ACC112 (cell line): Measurements from ENCODE around the gene MUC4.
"Not testable (repeated sequence)": the region's sequence is repeated elsewhere in the genome, so short reads cannot be mapped to it uniquely, and the experiment has no call there.

ENCODE experiments used
- H2AFZ ChIP-seq: fragments of 200-600 bp; sonication (generic); one replicate; pipeline ENCODE4 v1.6.0; 2017; ENCODE audit warnings: antibody characterized with exemption, low read length; ENCODE audit not compliant: unreplicated experiment
- H3K27ac ChIP-seq: fragments of 200-600 bp; sonication (generic); 2 replicates; pipeline ENCODE4 v1.5.1; 2014; ENCODE audit warnings: low read depth, mild to moderate bottlenecking, antibody characterized with exemption, low read length, moderate library complexity
- H3K27me3 ChIP-seq: fragments of 200-600 bp; sonication (generic); 2 replicates; pipeline ENCODE4 v1.6.1; 2014; ENCODE audit warnings: mild to moderate bottlenecking, antibody characterized with exemption, low read length, moderate library complexity, mixed read lengths; ENCODE audit not compliant: insufficient read depth
- H3K36me3 ChIP-seq: fragments of 200-600 bp; sonication (generic); 2 replicates; pipeline ENCODE4 v1.6.1; 2016; ENCODE audit warnings: mild to moderate bottlenecking, antibody characterized with exemption, low read length, moderate library complexity, mixed read lengths; ENCODE audit not compliant: insufficient read depth
- H3K4me1 ChIP-seq: fragments of 200-600 bp; sonication (generic); one replicate; pipeline ENCODE4 v1.6.1; 2016; ENCODE audit warnings: low read length, mixed read lengths; ENCODE audit not compliant: insufficient read depth, unreplicated experiment, control insufficient read depth
- H3K4me3 ChIP-seq: fragments of 200-600 bp; sonication (generic); 2 replicates; pipeline ENCODE4 v1.5.1; 2014; ENCODE audit warnings: mild to moderate bottlenecking, low read depth, low read length
- H3K79me2 ChIP-seq: fragments of 200-600 bp; sonication (generic); one replicate; pipeline ENCODE4 v1.6.0; 2016; ENCODE audit warnings: low read length; ENCODE audit not compliant: control insufficient read depth, unreplicated experiment, insufficient read depth

The MUC4 gene

DNA sequence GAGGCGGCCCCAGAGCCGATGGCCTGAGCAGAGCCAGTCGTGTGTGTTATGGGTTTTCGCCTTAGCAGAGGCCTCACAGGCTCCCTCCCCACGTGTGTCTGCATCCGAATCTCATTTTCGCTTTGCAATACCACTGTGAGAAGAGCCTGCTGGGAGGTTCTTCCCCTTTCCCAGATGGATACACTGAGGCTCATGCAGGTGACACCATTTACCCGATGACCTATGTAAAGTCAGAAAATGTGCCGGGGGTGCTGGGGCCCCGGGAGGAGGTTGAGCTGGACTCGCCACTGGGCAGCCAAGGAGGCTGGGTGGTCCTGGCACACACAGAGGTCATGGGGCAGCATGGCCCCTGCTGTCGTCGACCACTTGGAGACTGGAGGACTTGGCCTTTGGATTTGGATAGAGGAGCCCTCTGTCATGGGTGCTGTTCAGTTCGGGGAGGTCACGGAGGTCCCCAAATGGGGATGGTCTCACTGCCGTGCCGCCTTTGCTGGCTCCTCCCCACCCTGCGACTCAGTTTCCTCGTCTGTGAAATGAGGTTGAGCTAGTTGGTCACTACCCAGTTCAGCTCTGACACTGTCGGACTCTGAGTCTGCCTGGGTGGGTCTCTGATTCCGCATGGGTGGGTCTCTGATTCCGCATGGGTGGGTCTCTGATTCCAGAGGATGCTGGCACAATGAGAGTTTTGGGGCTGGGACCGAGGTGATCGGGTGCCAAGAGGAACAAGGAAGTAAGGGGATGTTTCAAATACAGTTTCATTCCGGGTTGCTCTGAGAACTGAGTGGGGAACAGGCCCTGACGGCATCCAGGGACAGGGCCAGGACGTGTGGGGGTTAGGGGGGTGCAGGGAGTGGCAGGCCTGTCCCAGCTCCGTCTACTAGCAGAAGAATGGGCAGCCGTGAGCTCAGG, 23.2 kb upstream of the MUC4 start:
- H3K36me3 ChIP-seq: no peaks in the 10 kb centered on the region
- no peaks in the 10 kb centered on the region for H3K4me1 ChIP-seq
- H3K27ac ChIP-seq: no peak overlapping the region
- H2AFZ ChIP-seq: no peak overlapping the region
- no peaks in the 10 kb centered on the region for H3K79me2 ChIP-seq
- H3K27me3 ChIP-seq: peaks cover 13% of the 10 kb centered on the region; the same call in 1 of the 2 replicates
- no peak overlapping the region for H3K4me3 ChIP-seq

DNA sequence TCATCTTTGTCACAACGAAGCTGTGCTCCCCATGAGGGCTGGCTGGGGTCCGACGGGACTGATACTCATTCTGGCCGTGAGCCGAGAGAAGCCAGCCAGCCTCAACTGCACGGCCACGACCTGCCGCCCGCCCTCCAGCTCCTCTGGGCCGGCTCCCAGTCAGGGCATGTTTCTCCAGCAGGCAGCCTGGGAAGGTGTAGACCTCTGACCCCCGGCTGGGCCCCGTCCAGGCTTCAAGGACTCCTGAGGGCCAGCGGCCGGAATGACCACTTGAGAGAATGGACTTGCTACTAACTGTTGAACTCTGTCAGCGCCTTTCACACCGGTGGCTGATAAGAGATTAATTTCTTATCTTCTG, 18.1 kb upstream of the MUC4 start:
- no peaks in the 10 kb centered on the region for H3K36me3 ChIP-seq
- no peak overlapping the region for H2AFZ ChIP-seq
- no peaks in the 10 kb centered on the region for H3K79me2 ChIP-seq
- no peaks in the 10 kb centered on the region for H3K4me1 ChIP-seq
- H3K27me3 ChIP-seq: peaks cover 16% of the 10 kb centered on the region; the same call in 1 of the 2 replicates
- no peak overlapping the region for H3K27ac ChIP-seq
- no peak overlapping the region for H3K4me3 ChIP-seq

DNA sequence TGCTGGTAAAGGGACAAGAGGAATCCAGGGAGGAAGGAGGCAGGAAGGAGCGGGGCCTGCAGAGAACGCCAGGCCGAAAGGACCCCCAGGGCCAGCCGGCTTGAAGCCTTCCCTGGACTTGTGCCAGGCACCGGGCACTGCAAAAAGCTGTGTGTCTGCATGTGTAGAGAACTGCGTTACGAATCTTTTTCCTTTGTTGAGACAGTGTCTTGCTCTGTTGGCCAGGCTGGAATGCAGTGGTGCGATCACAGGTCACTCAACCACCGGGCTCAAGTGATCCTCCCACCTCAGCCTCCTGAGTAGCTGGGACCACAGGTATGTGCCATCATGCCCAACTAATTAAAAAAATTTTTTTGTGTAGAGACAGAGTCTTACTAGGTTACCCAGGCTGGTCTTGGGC, 17.0 kb upstream of the MUC4 start:
- H3K79me2 ChIP-seq: no peaks in the 10 kb centered on the region
- no peak overlapping the region for H3K27ac ChIP-seq

DNA sequence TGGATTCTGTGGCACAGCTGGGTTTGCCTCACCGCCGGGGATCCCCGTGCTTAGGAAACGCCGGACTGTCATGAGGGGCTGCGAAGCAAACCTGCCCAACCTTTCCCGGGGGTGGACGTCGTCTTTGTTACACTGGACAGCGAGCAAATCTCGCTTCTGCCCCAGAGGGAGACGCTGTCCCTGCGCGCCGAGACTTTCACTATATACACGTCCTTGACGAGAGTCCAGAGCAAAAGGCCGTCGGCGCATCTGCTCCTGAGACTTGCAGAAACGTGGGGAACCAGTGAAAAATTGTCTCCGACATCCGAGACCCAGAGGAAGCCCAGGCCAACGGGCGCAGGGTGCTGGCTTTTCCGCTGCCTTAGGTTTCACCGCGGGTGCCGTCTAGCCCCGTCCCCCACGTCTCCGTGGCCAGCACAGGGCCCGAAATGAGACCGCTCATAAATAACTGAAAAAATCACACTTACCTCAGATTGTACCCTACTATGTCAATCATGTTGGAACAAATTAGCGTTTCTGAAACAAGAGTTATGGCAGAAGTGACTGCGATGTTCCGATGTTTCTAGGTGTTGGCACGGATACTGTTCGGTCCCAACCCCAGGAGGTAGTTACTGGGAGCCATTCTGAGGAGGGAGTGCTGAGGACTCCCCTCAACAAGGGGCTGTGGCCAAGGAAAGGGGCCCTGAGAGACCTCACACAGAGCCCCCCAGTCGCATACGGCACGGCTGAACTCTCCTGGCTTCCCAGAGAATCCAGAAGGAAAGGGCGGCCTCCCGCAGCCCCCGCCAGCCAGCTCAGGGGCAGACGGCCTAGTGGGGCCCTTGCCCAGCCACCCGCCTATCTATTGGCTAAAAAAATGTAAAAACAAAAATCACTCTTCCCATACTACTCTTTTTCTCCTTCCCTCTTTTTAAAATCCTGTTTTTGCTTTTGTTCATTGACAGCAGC, 14.4 kb upstream of the MUC4 start:
- no peaks in the 10 kb centered on the region for H3K79me2 ChIP-seq
- H3K4me3 ChIP-seq: no peak overlapping the region
- no peak overlapping the region for H3K27ac ChIP-seq
- H2AFZ ChIP-seq: no peak overlapping the region
- H3K36me3 ChIP-seq: no peaks in the 10 kb centered on the region
- H3K27me3 ChIP-seq: peaks cover 14% of the 10 kb centered on the region
- no peaks in the 10 kb centered on the region for H3K4me1 ChIP-seq

More for the DNA sequence above, 17.0 kb upstream of the MUC4 start:
- no peak overlapping the region for H3K4me3 ChIP-seq
- peaks cover 18% of the 10 kb centered on the region for H3K27me3 ChIP-seq
- no peak overlapping the region for H2AFZ ChIP-seq
- H3K4me1 ChIP-seq: no peaks in the 10 kb centered on the region
- no peaks in the 10 kb centered on the region for H3K36me3 ChIP-seq

DNA sequence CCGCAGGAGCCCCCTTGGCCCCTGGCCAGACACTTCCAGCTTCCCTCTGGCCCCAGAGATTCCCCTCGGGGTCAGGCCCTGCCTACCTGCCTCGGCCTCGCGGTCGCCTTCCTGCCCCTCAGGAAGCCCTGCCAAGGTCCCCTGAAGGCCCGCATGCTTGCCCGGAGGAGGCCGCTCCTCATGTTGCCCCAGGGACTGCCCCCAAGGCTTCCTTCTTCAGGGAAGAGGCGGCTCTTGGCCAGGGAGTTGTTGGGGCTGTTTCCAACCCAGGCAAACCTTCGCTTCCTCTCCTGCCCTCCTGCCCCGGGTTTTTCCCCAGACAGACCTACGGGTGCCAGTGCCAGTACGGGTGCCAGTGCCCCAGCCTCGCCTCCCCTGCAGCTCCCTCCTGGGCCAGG, 13.5 kb upstream of the MUC4 start:
- H3K4me1 ChIP-seq: no peaks in the 10 kb centered on the region

DNA sequence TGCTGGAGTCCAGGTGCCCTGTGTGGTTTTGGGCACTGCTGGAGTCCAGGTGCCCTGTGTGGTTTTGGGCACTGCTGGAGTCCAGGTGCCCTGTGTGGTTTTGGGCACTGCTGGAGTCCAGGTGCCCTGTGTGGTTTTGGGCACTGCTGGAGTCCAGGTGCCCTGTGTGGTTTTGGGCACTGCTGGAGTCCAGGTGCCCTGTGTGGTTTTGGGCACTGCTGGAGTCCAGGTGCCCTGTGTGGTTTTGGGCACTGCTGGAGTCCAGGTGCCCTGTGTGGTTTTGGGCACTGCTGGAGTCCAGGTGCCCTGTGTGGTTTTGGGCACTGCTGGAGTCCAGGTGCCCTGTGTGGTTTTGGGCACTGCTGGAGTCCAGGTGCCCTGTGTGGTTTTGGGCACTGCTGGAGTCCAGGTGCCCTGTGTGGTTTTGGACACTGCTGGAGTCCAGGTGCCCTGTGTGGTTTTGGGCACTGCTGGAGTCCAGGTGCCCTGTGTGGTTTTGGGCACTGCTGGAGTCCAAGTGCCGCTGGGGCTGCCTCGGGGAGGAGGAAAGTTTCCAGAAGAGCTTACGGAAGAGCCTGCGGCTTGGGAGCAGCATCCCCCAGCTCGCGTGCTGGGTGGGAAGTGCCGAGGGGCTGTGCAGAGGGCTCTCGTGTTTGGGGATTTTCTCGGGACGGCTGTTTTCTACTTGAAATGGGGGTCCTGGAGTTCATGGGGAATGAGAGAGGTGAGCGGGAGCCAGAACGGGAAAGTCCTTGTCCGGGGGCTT, 12.9 kb upstream of the MUC4 start:
- H3K4me3 ChIP-seq, H3K79me2 ChIP-seq, H3K36me3 ChIP-seq, H2AFZ ChIP-seq, H3K4me1 ChIP-seq, H3K27ac ChIP-seq, H3K27me3 ChIP-seq: not testable (repeated sequence)

More for the DNA sequence above, 13.5 kb upstream of the MUC4 start:
- no peak overlapping the region for H3K27ac ChIP-seq
- no peak overlapping the region for H3K4me3 ChIP-seq
- H2AFZ ChIP-seq: no peak overlapping the region
- H3K79me2 ChIP-seq: no peaks in the 10 kb centered on the region
- H3K36me3 ChIP-seq: no peaks in the 10 kb centered on the region
- H3K27me3 ChIP-seq: peaks cover 12% of the 10 kb centered on the region

DNA sequence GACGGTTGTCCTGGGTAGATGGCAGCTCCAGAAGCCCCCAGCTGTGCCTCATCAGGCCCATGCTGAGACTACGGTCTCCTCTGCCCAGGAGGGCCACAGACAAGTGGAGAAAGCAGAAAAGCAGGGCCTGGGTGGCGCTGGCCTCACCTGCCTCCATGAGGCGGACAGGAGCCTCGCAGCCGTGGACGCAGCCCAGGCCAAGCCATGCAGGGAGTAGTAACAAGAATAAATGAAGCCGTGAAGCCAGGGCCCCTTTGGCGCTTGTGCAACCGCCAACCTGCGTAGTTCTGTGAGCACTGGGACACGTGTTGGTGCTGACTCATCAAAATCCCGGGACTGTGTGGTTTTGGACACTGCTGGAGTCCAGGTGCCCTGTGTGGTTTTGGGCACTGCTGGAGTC, 12.3 kb upstream of the MUC4 start:
- Histone ChIP-seq H3K27ac (no peak overlapping the region), H3K27me3 (peaks cover 3% of the 10 kb centered on the region), H2AFZ (no peak overlapping the region), H3K4me3 (no peak overlapping the region), H3K36me3 (no peaks in the 10 kb centered on the region), H3K4me1 (no peaks in the 10 kb centered on the region), H3K79me2 (no peaks in the 10 kb centered on the region)

DNA sequence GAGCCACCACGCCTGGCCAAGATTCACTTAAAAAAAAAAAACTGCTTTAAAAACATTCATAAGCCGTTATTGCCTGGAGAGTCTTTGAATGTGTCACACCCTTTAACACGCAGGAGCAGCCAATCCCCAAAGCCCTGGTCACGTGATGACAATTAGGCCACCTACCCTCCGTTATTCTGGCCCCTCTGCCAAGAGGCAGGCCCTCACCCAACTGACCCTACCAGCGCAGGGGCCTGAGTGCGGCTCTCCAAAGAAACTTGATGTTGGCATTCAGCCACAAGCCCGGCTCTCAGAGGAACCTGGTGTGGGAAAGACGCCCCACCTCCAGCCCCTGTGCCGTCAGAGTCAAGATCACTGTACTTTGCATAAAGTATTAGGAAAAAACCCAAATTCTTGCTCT, 11.6 kb upstream of the MUC4 start:
- Histone ChIP-seq H3K27ac (no peak overlapping the region), H3K4me3 (no peak overlapping the region)

DNA sequence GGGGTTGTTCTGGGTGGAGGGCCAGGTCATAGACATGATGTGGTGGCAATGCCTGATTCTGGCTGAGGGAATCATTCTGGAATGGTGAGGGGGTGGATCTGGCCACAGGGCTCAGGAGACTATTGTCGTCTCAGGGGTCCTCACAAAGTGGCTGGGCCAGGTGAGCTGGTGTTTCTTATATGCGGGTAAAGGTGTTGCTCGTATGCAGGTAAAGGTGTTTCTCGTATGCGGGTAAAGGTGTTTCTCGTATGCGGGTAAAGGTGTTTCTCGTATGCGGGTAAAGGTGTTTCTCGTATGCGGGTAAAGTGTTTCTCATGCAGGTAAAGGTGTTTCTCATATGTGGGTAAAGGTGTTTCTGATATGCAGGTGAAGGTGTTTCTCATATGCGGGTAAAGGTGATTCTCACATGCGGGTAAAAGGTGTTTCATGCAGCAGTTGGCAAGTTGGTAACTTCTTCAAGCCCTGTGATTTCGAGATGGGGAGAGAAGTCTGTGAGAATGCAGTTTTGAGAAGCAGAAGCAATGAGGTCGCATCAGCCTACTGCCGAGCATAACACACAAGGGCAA, 10.5 kb upstream of the MUC4 start:
- no peak overlapping the region for H3K4me3 ChIP-seq
- H2AFZ ChIP-seq: no peak overlapping the region
- no peaks in the 10 kb centered on the region for H3K4me1 ChIP-seq
- H3K36me3 ChIP-seq: no peaks in the 10 kb centered on the region
- H3K27me3 ChIP-seq: peaks cover 3% of the 10 kb centered on the region
- no peaks in the 10 kb centered on the region for H3K79me2 ChIP-seq
- H3K27ac ChIP-seq: no peak overlapping the region

More for the DNA sequence above, 11.6 kb upstream of the MUC4 start:
- Histone ChIP-seq H3K4me1 (no peaks in the 10 kb centered on the region), H3K36me3 (no peaks in the 10 kb centered on the region), H2AFZ (no peak overlapping the region), H3K27me3 (peaks cover 3% of the 10 kb centered on the region), H3K79me2 (no peaks in the 10 kb centered on the region)
